ENCODE results near the gene CMSS1.

CMSS1 gene

GRCh38 chr3:100158918-100159330 lies 341.3 kb downstream of the CMSS1 start:
- H3K9ac ChIP-seq (ENCODE audit: low read depth, low read length, poor library complexity, severe bottlenecking): no peak overlapping the region
- no peaks in the 10 kb centered on the region for H3K27me3 ChIP-seq (ENCODE audit: insufficient read depth, low read length, poor library complexity, severe bottlenecking)
- no peak overlapping the region for H3K4me3 ChIP-seq (ENCODE audit: low read length, poor library complexity, severe bottlenecking)
- no peaks in the 10 kb centered on the region for H3F3A ChIP-seq (ENCODE audit: low read depth)
- H3K9me2 ChIP-seq (replicated peaks; ENCODE audit: low read depth, low read length): no peaks in the 10 kb centered on the region
- H3K79me2 ChIP-seq (ENCODE audit: insufficient read depth, low read length): no peaks in the 10 kb centered on the region
- H3K4me1 ChIP-seq (ENCODE audit: insufficient read depth, low read length, poor library complexity, severe bottlenecking): peaks cover 4% of the 10 kb centered on the region
- no peaks in the 10 kb centered on the region for H4K20me1 ChIP-seq (ENCODE audit: insufficient read depth, low read length, poor library complexity, severe bottlenecking)
- H3K36me3 ChIP-seq (ENCODE audit: insufficient read depth, low read length): peaks cover 6% of the 10 kb centered on the region
- H3K4me2 ChIP-seq (ENCODE audit: low read depth, low read length, poor library complexity, severe bottlenecking): no peak overlapping the region
- no peak overlapping the region for H2AFZ ChIP-seq (ENCODE audit: low read length)
- no peak for TF ChIP-seq EZH2phosphoT487 (IDR thresholded peaks at IDR 0.05; ENCODE audit: borderline replicate concordance)
- no peak for TF ChIP-seq CTCF (conservative IDR thresholded peaks at IDR 0.05; ENCODE audit: low read length)
- peaks cover 6% of the 10 kb centered on the region; the same call in 1 of the 2 replicates for H3K9me3 ChIP-seq (ENCODE audit: insufficient read depth, low read depth, low read length)

GRCh38 chr3:100159331-100160153 lies 341.9 kb downstream of the CMSS1 start:
- Histone ChIP-seq H3K4me1 (ENCODE audit: insufficient read depth, low read length, poor library complexity, severe bottlenecking) (peaks cover 7% of the 10 kb centered on the region), H4K20me1 (ENCODE audit: insufficient read depth, low read length, poor library complexity, severe bottlenecking) (no peaks in the 10 kb centered on the region), H3K79me2 (ENCODE audit: insufficient read depth, low read length) (no peaks in the 10 kb centered on the region), H3K27me3 (ENCODE audit: insufficient read depth, low read length, poor library complexity, severe bottlenecking) (no peaks in the 10 kb centered on the region), H3K9me3 (ENCODE audit: insufficient read depth, low read depth, low read length) (peaks cover 6% of the 10 kb centered on the region; the same call in 1 of the 2 replicates), H2AFZ (ENCODE audit: low read length) (no peak overlapping the region), H3K4me3 (ENCODE audit: low read length, poor library complexity, severe bottlenecking) (no peak overlapping the region), H3K4me2 (ENCODE audit: low read depth, low read length, poor library complexity, severe bottlenecking) (no peak overlapping the region), H3K9me2 (replicated peaks; ENCODE audit: low read depth, low read length) (no peaks in the 10 kb centered on the region), H3F3A (ENCODE audit: low read depth) (no peaks in the 10 kb centered on the region), H3K36me3 (ENCODE audit: insufficient read depth, low read length) (peaks cover 6% of the 10 kb centered on the region), H3K9ac (ENCODE audit: low read depth, low read length, poor library complexity, severe bottlenecking) (no peak overlapping the region)
- TF ChIP-seq CTCF (conservative IDR thresholded peaks at IDR 0.05; ENCODE audit: low read length): no peak
- TF ChIP-seq EZH2phosphoT487 (IDR thresholded peaks at IDR 0.05; ENCODE audit: borderline replicate concordance): no peak

GRCh38 chr3:100160521-100160920 lies 342.9 kb downstream of the CMSS1 start:
- Histone ChIP-seq H3K9me3 (ENCODE audit: insufficient read depth, low read depth, low read length) (peaks cover 2% of the 10 kb centered on the region; the same call in 1 of the 2 replicates), H2AFZ (ENCODE audit: low read length) (no peak overlapping the region), H3K4me1 (ENCODE audit: insufficient read depth, low read length, poor library complexity, severe bottlenecking) (peaks cover 7% of the 10 kb centered on the region), H3K4me3 (ENCODE audit: low read length, poor library complexity, severe bottlenecking) (no peak overlapping the region), H3K79me2 (ENCODE audit: insufficient read depth, low read length) (no peaks in the 10 kb centered on the region), H3K27me3 (ENCODE audit: insufficient read depth, low read length, poor library complexity, severe bottlenecking) (no peaks in the 10 kb centered on the region), H3K9me2 (replicated peaks; ENCODE audit: low read depth, low read length) (no peaks in the 10 kb centered on the region), H3K9ac (ENCODE audit: low read depth, low read length, poor library complexity, severe bottlenecking) (no peak overlapping the region), H3K36me3 (ENCODE audit: insufficient read depth, low read length) (no peaks in the 10 kb centered on the region; the same call in none of the 2 replicates), H3K4me2 (ENCODE audit: low read depth, low read length, poor library complexity, severe bottlenecking) (no peak overlapping the region), H4K20me1 (ENCODE audit: insufficient read depth, low read length, poor library complexity, severe bottlenecking) (no peaks in the 10 kb centered on the region), H3F3A (ENCODE audit: low read depth) (no peaks in the 10 kb centered on the region)
- no peak for TF ChIP-seq CTCF (conservative IDR thresholded peaks at IDR 0.05; ENCODE audit: low read length)
- no peak for TF ChIP-seq EZH2phosphoT487 (IDR thresholded peaks at IDR 0.05; ENCODE audit: borderline replicate concordance)

Data from Loucy (cell line).